Upper lobe of left lung (tissue), 6 donors: ENCODE data around the gene NR1H2. TPM values are rescaled to one million over a fixed set of nuclear protein-coding genes. Genes with fewer than 3 reads are reported as not detected.
A peak's percentile ranks its signal among the peaks of the same experiment; 100 is the strongest.

Experiments used
- ATAC-seq, 2 donors: fragments of 200-7000 bp; cut with Tn5 transposase; one replicate each; pipeline ENCODE4 v1.9.1; 2022; ENCODE audit warnings: mild to moderate bottlenecking in 2 of 2, moderate library complexity in 2 of 2; ENCODE audit not compliant: low FRiP score in 2 of 2
- DNase-seq, 2 donors: peaks; one replicate each; pipeline ENCODE4 v3.0.0-alpha.2; 2019 to 2020
- H3K27ac ChIP-seq, 4 donors: fragments of 200-600 bp; sonication (generic); one replicate each; pipeline ENCODE4 v1.5.1; 2016 to 2019
- H3K27me3 ChIP-seq, 4 donors: fragments of 200-600 bp; sonication (generic); one replicate each; pipeline ENCODE4 v1.5.1; 2017 to 2019
- H3K36me3 ChIP-seq, 4 donors: fragments of 200-600 bp; sonication (generic); one replicate each; pipeline ENCODE4 v1.5.1; 2016 to 2019
- H3K4me1 ChIP-seq, 4 donors: fragments of 200-600 bp; sonication (generic); one replicate each; pipeline ENCODE4 v1.5.1; 2018 to 2019
- H3K4me3 ChIP-seq, 4 donors: fragments of 200-600 bp; sonication (generic); one replicate each; pipeline ENCODE4 v1.5.1; 2017 to 2019; ENCODE audit warnings: mild to moderate bottlenecking in 2 of 4, moderate library complexity in 1 of 4
- H3K9me3 ChIP-seq, 4 donors: fragments of 200-600 bp; sonication (generic); one replicate each; pipeline ENCODE4 v1.5.1; 2018 to 2019
- EP300 ChIP-seq, 4 donors: sonication (generic); formaldehyde crosslinking; IDR thresholded peaks; one replicate each; pipeline ENCODE4 v1.5.1; 2017; ENCODE audit warnings: antibody characterized with exemption in 4 of 4, control low read depth in 2 of 4
- POLR2A ChIP-seq, 4 donors: fragments of 450-650 bp; IDR thresholded peaks; one replicate each; pipeline ENCODE4 v1.5.1; 2016 to 2017; ENCODE audit warnings: antibody characterized with exemption in 4 of 4, mild to moderate bottlenecking in 2 of 4
- POLR2AphosphoS5 ChIP-seq, 2 donors: sonication (generic); formaldehyde crosslinking; IDR thresholded peaks; one replicate each; pipeline ENCODE4 v1.5.1; 2017; ENCODE audit warnings: antibody characterized with exemption in 2 of 2
- WGBS, 2 donors: methylation state at CpG; one replicate each; pipeline ENCODE4 v1.1.5; 2017 to 2018; 5-methylcytosine and 5-hydroxymethylcytosine counted together
- total RNA-seq, 6 donors: library from RNA; depleted of rRNA in 4 of 6; stranded (reverse); fragments of >200 nt in 4 of 6; gene quantifications; one replicate each; pipeline versions ENCODE4 v1.1.0 to v1.2.1, GENCODE V29; 2016 to 2021
- TF ChIP-seq, protein P1 (sequence below), 6 experiments: fragments of 450-650 bp in 4 of 6; fragments of 200-600 bp in 2 of 6; sonication (generic) in 2 of 6; IDR thresholded peaks; one replicate each; pipeline ENCODE4 v1.5.1; 2016 to 2019; ENCODE audit warnings: antibody characterized with exemption in 6 of 6
- donor health status: DM: no; HTN: no; CAD: no; lungs with moderate emphysema.
- donor health status: DM: no; HTN: yes; CAD: no; lungs with severe emphysema.

Gene NR1H2
- total RNA-seq, 6 donors from 2014 or later: 98.3 to 170 (median 123) TPM

DNA sequence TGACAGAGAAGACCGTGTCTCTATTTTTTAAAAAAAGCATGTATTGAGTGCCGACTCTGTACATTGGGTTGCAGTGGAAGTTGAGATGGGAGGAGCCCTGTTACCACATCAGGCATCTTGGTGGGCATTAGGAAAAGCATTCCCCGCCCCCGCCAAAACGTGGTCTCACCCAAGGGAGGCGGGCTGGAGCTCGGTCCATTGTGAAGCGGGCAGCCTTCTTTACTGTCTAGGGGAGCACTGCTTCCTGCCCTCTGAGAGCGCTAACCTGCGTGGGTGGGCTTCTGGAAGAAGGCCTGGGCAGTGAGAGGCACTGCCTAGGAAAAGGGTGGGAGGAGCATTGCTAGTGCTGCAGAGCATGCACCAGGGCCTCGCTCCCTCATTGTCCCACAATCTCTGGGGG lies 3.9 kb downstream of the NR1H2 start:
- no peaks in the 10 kb centered on the region for H3K9me3 ChIP-seq
- no peaks in the 10 kb centered on the region for H3K27me3 ChIP-seq
- no peak for DNase-seq
- H3K4me3 ChIP-seq: no peak overlapping the region
- H3K36me3 ChIP-seq: peaks cover 19 to 59% (median 53%) of the 10 kb centered on the region in 4 donors
- TF ChIP-seq, protein P1, sequence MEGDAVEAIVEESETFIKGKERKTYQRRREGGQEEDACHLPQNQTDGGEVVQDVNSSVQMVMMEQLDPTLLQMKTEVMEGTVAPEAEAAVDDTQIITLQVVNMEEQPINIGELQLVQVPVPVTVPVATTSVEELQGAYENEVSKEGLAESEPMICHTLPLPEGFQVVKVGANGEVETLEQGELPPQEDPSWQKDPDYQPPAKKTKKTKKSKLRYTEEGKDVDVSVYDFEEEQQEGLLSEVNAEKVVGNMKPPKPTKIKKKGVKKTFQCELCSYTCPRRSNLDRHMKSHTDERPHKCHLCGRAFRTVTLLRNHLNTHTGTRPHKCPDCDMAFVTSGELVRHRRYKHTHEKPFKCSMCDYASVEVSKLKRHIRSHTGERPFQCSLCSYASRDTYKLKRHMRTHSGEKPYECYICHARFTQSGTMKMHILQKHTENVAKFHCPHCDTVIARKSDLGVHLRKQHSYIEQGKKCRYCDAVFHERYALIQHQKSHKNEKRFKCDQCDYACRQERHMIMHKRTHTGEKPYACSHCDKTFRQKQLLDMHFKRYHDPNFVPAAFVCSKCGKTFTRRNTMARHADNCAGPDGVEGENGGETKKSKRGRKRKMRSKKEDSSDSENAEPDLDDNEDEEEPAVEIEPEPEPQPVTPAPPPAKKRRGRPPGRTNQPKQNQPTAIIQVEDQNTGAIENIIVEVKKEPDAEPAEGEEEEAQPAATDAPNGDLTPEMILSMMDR (IDR thresholded peaks at IDR 0.05): no peak
- TF ChIP-seq POLR2A (IDR thresholded peaks at IDR 0.05): no peak
- TF ChIP-seq EP300 (IDR thresholded peaks at IDR 0.05): no peak
- no peak for TF ChIP-seq POLR2AphosphoS5 (IDR thresholded peaks at IDR 0.05)
- H3K27ac ChIP-seq: peak overlapping the region in 1 of 4 donors; percentile 56
- ATAC-seq: no peak
- WGBS, 2 donors: 75 to 89% methylated on average over 8 to 11 of the region's 11 CpGs
- H3K4me1 ChIP-seq: peaks cover 20 to 52% (median 40%) of the 10 kb centered on the region in 4 donors

DNA sequence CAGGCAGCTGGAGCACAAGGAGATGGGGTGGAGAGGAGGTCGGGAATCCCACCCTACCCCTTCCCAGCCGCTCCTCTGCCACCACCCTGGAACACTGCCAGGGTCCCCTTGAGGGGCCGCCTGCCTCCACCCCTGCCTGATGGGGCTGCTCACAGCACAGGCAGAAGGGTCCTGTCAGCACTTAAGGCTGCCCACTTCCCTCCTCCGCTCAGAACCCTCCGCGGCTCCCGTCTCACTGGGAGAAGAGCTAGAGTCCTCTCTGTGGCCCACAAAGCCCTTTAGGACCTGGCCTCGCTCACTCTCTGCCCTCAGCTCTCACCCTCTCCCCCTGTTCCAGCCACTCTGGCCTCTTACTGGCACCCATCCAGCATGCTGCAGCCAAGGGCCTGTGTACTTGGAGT lies 4.5 kb downstream of the NR1H2 start:
- DNase-seq (peak; percentile 56 to 63), ATAC-seq (no peak)
- WGBS, 2 donors: 70 to 74% methylated on average over 8 of the region's 8 CpGs
- no peak for TF ChIP-seq POLR2A (IDR thresholded peaks at IDR 0.05)
- Histone ChIP-seq H3K27me3 (no peaks in the 10 kb centered on the region), H3K36me3 (peaks cover 19 to 59% (median 53%) of the 10 kb centered on the region in 4 donors), H3K9me3 (no peaks in the 10 kb centered on the region), H3K27ac (peak overlapping the region in 2 of 4 donors; percentile 52 to 56), H3K4me1 (peaks cover 20 to 56% (median 43%) of the 10 kb centered on the region in 4 donors), H3K4me3 (no peak overlapping the region)

DNA sequence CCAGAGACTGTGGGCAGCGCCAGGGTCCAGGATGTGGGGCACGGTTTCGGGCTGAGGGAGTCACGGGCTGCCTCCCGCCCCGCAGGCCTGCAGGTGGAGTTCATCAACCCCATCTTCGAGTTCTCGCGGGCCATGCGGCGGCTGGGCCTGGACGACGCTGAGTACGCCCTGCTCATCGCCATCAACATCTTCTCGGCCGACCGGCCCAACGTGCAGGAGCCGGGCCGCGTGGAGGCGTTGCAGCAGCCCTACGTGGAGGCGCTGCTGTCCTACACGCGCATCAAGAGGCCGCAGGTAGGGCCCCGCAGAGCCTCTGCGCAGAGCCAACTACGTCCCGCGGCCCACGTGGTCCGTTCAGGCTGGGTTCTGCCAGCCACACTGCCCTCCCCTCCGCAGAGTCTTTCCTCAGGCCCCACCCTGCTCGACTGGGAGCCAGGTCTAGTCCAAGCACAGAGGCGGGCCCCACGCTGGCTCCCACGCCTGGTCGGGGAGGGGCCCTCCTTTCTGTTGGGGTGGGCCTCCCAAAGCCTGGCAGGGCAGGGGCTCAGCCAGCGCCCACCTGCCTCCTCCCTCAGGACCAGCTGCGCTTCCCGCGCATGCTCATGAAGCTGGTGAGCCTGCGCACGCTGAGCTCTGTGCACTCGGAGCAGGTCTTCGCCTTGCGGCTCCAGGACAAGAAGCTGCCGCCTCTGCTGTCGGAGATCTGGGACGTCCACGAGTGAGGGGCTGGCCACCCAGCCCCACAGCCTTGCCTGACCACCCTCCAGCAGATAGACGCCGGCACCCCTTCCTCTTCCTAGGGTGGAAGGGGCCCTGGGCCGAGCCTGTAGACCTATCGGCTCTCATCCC lies 5.8 kb downstream of the NR1H2 start:
- DNase-seq (peak in 1 of 2 donors; percentile 86), ATAC-seq (no peak)
- no peaks in the 10 kb centered on the region for H3K9me3 ChIP-seq
- peaks cover 19 to 59% (median 53%) of the 10 kb centered on the region in 4 donors for H3K36me3 ChIP-seq
- no peaks in the 10 kb centered on the region for H3K27me3 ChIP-seq
- TF ChIP-seq POLR2A (IDR thresholded peaks at IDR 0.05): no peak
- TF ChIP-seq, protein P1 (IDR thresholded peaks at IDR 0.05): no peak
- no peak for TF ChIP-seq EP300 (IDR thresholded peaks at IDR 0.05)
- TF ChIP-seq POLR2AphosphoS5 (IDR thresholded peaks at IDR 0.05): no peak
- peak overlapping the region in 1 of 4 donors; percentile 89 for H3K27ac ChIP-seq
- H3K4me1 ChIP-seq: peaks cover 15 to 56% (median 43%) of the 10 kb centered on the region in 4 donors
- WGBS, 2 donors: 93 to 98% methylated on average over 22 to 53 of the region's 58 CpGs
- H3K4me3 ChIP-seq: no peak overlapping the region

DNA sequence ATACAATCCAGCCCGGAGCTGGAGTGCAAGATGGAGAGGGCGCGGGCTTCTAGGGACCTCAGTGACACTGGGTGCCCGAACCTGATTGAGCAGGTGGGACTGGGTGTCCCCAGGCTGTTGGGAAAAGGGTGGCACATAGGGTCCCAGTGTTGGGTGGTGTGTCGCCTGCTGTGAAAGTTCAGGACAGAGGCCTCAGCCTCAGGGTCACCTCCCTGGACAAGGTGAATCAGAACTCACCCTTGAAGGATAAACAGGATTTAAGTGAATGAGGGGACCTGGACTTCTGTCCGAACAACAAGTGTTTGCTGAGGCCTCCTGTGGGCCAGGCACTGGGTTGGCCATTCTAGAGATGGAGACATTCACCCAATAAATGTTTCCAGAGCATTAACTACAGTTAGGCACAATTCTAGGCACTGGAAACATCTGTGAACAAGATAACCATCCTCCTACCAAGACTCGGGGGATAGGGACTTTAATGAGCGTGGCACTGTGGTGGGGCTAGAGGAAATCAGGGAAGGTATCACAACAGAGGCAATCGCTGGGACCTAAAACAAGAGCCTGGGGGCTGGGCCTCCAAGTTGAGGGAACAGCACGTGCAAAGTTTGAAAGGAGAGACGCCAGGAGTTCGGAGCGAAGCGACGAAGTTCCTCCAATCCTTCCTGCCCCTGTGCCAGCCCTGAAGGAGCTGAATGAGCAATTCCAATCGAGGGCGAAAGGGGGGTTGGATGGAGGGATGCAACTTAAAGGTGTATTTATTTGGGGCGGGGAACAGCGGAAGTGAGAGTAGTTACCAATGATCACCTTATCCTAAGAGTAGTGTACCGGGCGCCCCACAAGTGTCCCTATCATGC lies 7.0 kb downstream of the NR1H2 start:
- TF ChIP-seq, protein P1 (IDR thresholded peaks at IDR 0.05): no peak
- TF ChIP-seq POLR2A (IDR thresholded peaks at IDR 0.05) (no peak), EP300 (IDR thresholded peaks at IDR 0.05) (no peak), POLR2AphosphoS5 (IDR thresholded peaks at IDR 0.05) (no peak)
- H3K27ac ChIP-seq: peak overlapping the region; percentile 79 to 89 (median 88)
- no peaks in the 10 kb centered on the region for H3K9me3 ChIP-seq
- peak overlapping the region in 3 of 4 donors; percentile 64 to 72 (median 72) for H3K4me3 ChIP-seq
- peaks cover 13 to 45% (median 37%) of the 10 kb centered on the region in 4 donors for H3K4me1 ChIP-seq
- H3K27me3 ChIP-seq: no peaks in the 10 kb centered on the region
- ATAC-seq (no peak), DNase-seq (no peak)
- 51 to 54% methylated on average over 20 to 21 of the region's 21 CpGs for WGBS, 2 donors
- peaks cover 19 to 51% (median 46%) of the 10 kb centered on the region in 4 donors for H3K36me3 ChIP-seq
